GM23338 (cell line): ENCODE results near the gene ZNF222. TPM values are rescaled to one million over a fixed set of nuclear protein-coding genes. Genes with fewer than 3 reads are reported as not detected.

ENCODE experiments used
- ATAC-seq: fragments of 200-7000 bp; cut with Tn5 transposase; 3 replicates; pipeline ENCODE4 v1.9.1; 2020
- DNase-seq: peaks from one replicate; pipeline ENCODE4 v3.0.0-alpha.2; 2015; ENCODE audit warnings: low spot score
- H2AFZ ChIP-seq: fragments of 200-600 bp; sonication (generic); 2 replicates; pipeline ENCODE4 v1.8.0; 2016; ENCODE audit warnings: antibody characterized with exemption, mild to moderate bottlenecking, moderate library complexity
- H3F3A ChIP-seq: fragments of 200-600 bp; sonication (generic); replicated peaks from 2 replicates; pipeline ENCODE4 v1.8.0; 2017; ENCODE audit warnings: antibody characterized with exemption, mixed run types, low read depth
- H3K27ac ChIP-seq: fragments of 200-600 bp; sonication (generic); 2 replicates; pipeline ENCODE4 v1.6.1; 2016; ENCODE audit warnings: low read depth
- H3K27me3 ChIP-seq: fragments of 200-600 bp; sonication (generic); 2 replicates; pipeline ENCODE4 v1.8.0; 2016; ENCODE audit warnings: mild to moderate bottlenecking, mixed run types, moderate library complexity; ENCODE audit not compliant: insufficient read depth
- H3K36me3 ChIP-seq: fragments of 200-600 bp; sonication (generic); 2 replicates; pipeline ENCODE4 v1.8.0; 2016; ENCODE audit warnings: mild to moderate bottlenecking; ENCODE audit not compliant: insufficient read depth
- H3K4me1 ChIP-seq: fragments of 200-600 bp; sonication (generic); 2 replicates; pipeline ENCODE4 v1.8.0; 2016; ENCODE audit warnings: mild to moderate bottlenecking, moderate library complexity; ENCODE audit not compliant: insufficient read depth
- H3K4me2 ChIP-seq: fragments of 200-600 bp; sonication (generic); 2 replicates; pipeline ENCODE4 v1.7.1; 2017; ENCODE audit warnings: mixed run types
- H3K4me3 ChIP-seq: fragments of 200-600 bp; sonication (generic); 2 replicates; pipeline ENCODE4 v1.6.1; 2016; ENCODE audit warnings: mixed run types
- H3K79me2 ChIP-seq: fragments of 200-600 bp; sonication (generic); replicated peaks from 2 replicates; pipeline ENCODE4 v1.8.0; 2017; ENCODE audit warnings: mild to moderate bottlenecking; ENCODE audit not compliant: insufficient read depth
- H3K9me2 ChIP-seq: fragments of 200-600 bp; sonication (generic); 2 replicates; pipeline ENCODE4 v1.8.0; 2017; ENCODE audit not compliant: insufficient read depth
- H4K20me1 ChIP-seq: fragments of 200-600 bp; sonication (generic); replicated peaks from 2 replicates; pipeline ENCODE4 v1.8.0; 2017; ENCODE audit warnings: mild to moderate bottlenecking; ENCODE audit not compliant: insufficient read depth
- H3K27ac Mint-ChIP-seq: 2 replicates; pipeline ENCODE4 v1.8.0; 2020; ENCODE audit warnings: inconsistent platforms, mild to moderate bottlenecking, moderate library complexity, mixed read lengths
- H3K27me3 Mint-ChIP-seq: 3 replicates; pipeline ENCODE4 v1.8.0; 2022; ENCODE audit warnings: low read depth, mild to moderate bottlenecking, moderate library complexity, mixed read lengths, inconsistent platforms; ENCODE audit not compliant: insufficient read depth, poor library complexity
- H3K36me3 Mint-ChIP-seq: 3 replicates; pipeline ENCODE4 v1.8.0; 2021; ENCODE audit warnings: low read depth, mild to moderate bottlenecking, inconsistent platforms, moderate library complexity, mixed read lengths
- H3K4me1 Mint-ChIP-seq: 3 replicates; pipeline ENCODE4 v1.8.0; 2020; ENCODE audit warnings: mild to moderate bottlenecking, inconsistent platforms, mixed read lengths
- H3K4me3 Mint-ChIP-seq: 3 replicates; pipeline ENCODE4 v1.8.0; 2021; ENCODE audit warnings: moderate library complexity, mild to moderate bottlenecking, inconsistent platforms, mixed read lengths
- H3K9me3 Mint-ChIP-seq: 3 replicates; pipeline ENCODE4 v1.8.0; 2020; ENCODE audit warnings: moderate library complexity, mild to moderate bottlenecking, inconsistent platforms, mixed read lengths
- CREB1 ChIP-seq: fragments of 250-450 bp; sonication (Bioruptor Pico); IDR thresholded peaks from 2 replicates; pipeline ENCODE4 v1.5.0; 2020; ENCODE audit warnings: low read depth, mild to moderate bottlenecking, moderate library complexity
- EZH2phosphoT487 ChIP-seq: fragments of 200-600 bp; sonication (generic); IDR thresholded peaks from one replicate; pipeline ENCODE4 v1.8.1; 2018; ENCODE audit warnings: antibody characterized with exemption; ENCODE audit not compliant: unreplicated experiment
- JUNB ChIP-seq: IDR thresholded peaks from one replicate; pipeline ENCODE4 v1.6.1; 2016; ENCODE audit warnings: antibody characterized with exemption; ENCODE audit not compliant: unreplicated experiment
- NANOG ChIP-seq: IDR thresholded peaks from 2 replicates; pipeline ENCODE4 v1.6.1; 2016; ENCODE audit warnings: antibody characterized with exemption, borderline replicate concordance
- POLR2AphosphoS5 ChIP-seq: IDR thresholded peaks from 2 replicates; pipeline ENCODE4 v1.6.1; 2016; ENCODE audit warnings: antibody characterized with exemption, low read depth
- ZNF114 ChIP-seq: fragments of 250-450 bp; sonication (Bioruptor Pico); IDR thresholded peaks from 2 replicates; pipeline ENCODE4 v1.5.0; 2020; ENCODE audit warnings: mild to moderate bottlenecking, moderate library complexity
- ZNF331 ChIP-seq: fragments of 250-450 bp; sonication (Bioruptor Pico); IDR thresholded peaks from 2 replicates; pipeline ENCODE4 v1.5.0; 2020; ENCODE audit warnings: low read depth, mild to moderate bottlenecking, moderate library complexity
- polyA plus RNA-seq: library from polyadenylated mRNA; unstranded; fragments of >200 nt; fragmentation: Nextera tagmentation; extraction: Ambion mirVana; gene quantifications from 2 replicates; pipeline ENCODE4 v1.2.1, GENCODE V29; 2016
- total RNA-seq: library from RNA; depleted of rRNA; stranded (reverse); fragments of >200 nt; shearing (Covaris generic); gene quantifications from 2 replicates; pipeline ENCODE4 v1.2.3, GENCODE V29; 2014
- TF ChIP-seq, protein P1 (sequence below): fragments of 250-450 bp; sonication (Bioruptor Pico); IDR thresholded peaks from 2 replicates; pipeline ENCODE4 v1.5.0; 2020; ENCODE audit warnings: mild to moderate bottlenecking, moderate library complexity

Gene ZNF222
- total and polyA plus RNA-seq, 2 experiments from 2014 or later = 2.3 to 2.6 TPM

DNA sequence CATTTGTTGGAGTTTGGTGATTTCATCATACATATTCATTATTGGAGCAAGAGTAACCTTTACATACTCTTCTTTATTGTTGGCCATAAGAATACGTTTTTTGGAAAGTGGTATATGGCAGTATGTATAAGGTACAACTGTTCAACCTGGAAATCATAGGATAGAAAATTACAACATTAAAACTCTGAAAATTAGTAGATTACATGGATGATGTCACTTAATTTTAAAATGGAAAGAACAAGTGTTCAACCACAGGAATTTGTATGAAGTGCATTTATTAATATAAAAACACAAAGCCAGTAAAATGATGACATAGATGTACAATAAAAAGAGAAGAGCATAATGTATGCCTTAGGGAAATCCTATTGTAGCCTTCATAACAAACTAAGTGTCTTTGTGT, 48.4 kb upstream of the ZNF222 start:
- TF ChIP-seq, protein P1, sequence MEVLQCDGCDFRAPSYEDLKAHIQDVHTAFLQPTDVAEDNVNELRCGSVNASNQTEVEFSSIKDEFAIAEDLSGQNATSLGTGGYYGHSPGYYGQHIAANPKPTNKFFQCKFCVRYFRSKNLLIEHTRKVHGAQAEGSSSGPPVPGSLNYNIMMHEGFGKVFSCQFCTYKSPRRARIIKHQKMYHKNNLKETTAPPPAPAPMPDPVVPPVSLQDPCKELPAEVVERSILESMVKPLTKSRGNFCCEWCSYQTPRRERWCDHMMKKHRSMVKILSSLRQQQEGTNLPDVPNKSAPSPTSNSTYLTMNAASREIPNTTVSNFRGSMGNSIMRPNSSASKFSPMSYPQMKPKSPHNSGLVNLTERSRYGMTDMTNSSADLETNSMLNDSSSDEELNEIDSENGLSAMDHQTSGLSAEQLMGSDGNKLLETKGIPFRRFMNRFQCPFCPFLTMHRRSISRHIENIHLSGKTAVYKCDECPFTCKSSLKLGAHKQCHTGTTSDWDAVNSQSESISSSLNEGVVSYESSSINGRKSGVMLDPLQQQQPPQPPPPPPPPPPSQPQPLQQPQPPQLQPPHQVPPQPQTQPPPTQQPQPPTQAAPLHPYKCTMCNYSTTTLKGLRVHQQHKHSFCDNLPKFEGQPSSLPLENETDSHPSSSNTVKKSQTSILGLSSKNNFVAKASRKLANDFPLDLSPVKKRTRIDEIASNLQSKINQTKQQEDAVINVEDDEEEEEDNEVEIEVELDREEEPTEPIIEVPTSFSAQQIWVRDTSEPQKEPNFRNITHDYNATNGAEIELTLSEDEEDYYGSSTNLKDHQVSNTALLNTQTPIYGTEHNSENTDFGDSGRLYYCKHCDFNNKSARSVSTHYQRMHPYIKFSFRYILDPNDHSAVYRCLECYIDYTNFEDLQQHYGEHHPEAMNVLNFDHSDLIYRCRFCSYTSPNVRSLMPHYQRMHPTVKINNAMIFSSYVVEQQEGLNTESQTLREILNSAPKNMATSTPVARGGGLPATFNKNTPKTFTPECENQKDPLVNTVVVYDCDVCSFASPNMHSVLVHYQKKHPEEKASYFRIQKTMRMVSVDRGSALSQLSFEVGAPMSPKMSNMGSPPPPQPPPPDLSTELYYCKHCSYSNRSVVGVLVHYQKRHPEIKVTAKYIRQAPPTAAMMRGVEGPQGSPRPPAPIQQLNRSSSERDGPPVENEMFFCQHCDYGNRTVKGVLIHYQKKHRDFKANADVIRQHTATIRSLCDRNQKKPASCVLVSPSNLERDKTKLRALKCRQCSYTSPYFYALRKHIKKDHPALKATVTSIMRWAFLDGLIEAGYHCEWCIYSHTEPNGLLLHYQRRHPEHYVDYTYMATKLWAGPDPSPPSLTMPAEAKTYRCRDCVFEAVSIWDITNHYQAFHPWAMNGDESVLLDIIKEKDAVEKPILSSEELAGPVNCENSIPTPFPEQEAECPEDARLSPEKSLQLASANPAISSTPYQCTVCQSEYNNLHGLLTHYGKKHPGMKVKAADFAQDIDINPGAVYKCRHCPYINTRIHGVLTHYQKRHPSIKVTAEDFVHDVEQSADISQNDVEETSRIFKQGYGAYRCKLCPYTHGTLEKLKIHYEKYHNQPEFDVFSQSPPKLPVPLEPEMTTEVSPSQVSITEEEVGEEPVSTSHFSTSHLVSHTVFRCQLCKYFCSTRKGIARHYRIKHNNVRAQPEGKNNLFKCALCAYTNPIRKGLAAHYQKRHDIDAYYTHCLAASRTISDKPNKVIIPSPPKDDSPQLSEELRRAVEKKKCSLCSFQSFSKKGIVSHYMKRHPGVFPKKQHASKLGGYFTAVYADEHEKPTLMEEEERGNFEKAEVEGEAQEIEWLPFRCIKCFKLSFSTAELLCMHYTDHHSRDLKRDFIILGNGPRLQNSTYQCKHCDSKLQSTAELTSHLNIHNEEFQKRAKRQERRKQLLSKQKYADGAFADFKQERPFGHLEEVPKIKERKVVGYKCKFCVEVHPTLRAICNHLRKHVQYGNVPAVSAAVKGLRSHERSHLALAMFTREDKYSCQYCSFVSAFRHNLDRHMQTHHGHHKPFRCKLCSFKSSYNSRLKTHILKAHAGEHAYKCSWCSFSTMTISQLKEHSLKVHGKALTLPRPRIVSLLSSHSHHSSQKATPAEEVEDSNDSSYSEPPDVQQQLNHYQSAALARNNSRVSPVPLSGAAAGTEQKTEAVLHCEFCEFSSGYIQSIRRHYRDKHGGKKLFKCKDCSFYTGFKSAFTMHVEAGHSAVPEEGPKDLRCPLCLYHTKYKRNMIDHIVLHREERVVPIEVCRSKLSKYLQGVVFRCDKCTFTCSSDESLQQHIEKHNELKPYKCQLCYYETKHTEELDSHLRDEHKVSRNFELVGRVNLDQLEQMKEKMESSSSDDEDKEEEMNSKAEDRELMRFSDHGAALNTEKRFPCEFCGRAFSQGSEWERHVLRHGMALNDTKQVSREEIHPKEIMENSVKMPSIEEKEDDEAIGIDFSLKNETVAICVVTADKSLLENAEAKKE (CRISPR knock-in tag) = no peak
- TF ChIP-seq ZNF114 (CRISPR knock-in tag) = no peak
- TF ChIP-seq POLR2AphosphoS5 = no peak
- no peak for TF ChIP-seq EZH2phosphoT487
- TF ChIP-seq CREB1 (CRISPR knock-in tag) = no peak
- no peak for TF ChIP-seq ZNF331 (CRISPR knock-in tag)
- TF ChIP-seq NANOG = no peak
- no peak for TF ChIP-seq JUNB
- H3K27ac ChIP-seq = no peak overlapping the region
- Mint-ChIP-seq H3K4me3 (no peak overlapping the region), H3K4me1 (no peaks in the 10 kb centered on the region), H3K9me3 (peaks cover 73% of the 10 kb centered on the region), H3K36me3 (peaks cover 39% of the 10 kb centered on the region), H3K27me3 (peaks cover 2% of the 10 kb centered on the region), H3K27ac (no peak overlapping the region)
- H3K4me2 ChIP-seq = no peak overlapping the region
- H3K4me3 ChIP-seq = no peak overlapping the region
- no peaks in the 10 kb centered on the region for H4K20me1 ChIP-seq
- H3K9me2 ChIP-seq = peaks cover 3% of the 10 kb centered on the region; the same call in 1 of the 2 replicates
- no peaks in the 10 kb centered on the region for H3F3A ChIP-seq
- no peaks in the 10 kb centered on the region for H3K27me3 ChIP-seq
- no peak overlapping the region for H2AFZ ChIP-seq
- no peaks in the 10 kb centered on the region for H3K4me1 ChIP-seq
- no peak for ATAC-seq
- DNase-seq = no peak
- peaks cover 17% of the 10 kb centered on the region for H3K36me3 ChIP-seq
- no peaks in the 10 kb centered on the region for H3K79me2 ChIP-seq
